Measurements from ENCODE around the gene TAF10. TPM values are rescaled to one million over a fixed set of nuclear protein-coding genes. Genes with fewer than 3 reads are reported as not detected.

TAF10 gene
- total RNA-seq, 4 donors from 2014 or later = 49.8 to 77.8 (median 65.7) TPM

DNA sequence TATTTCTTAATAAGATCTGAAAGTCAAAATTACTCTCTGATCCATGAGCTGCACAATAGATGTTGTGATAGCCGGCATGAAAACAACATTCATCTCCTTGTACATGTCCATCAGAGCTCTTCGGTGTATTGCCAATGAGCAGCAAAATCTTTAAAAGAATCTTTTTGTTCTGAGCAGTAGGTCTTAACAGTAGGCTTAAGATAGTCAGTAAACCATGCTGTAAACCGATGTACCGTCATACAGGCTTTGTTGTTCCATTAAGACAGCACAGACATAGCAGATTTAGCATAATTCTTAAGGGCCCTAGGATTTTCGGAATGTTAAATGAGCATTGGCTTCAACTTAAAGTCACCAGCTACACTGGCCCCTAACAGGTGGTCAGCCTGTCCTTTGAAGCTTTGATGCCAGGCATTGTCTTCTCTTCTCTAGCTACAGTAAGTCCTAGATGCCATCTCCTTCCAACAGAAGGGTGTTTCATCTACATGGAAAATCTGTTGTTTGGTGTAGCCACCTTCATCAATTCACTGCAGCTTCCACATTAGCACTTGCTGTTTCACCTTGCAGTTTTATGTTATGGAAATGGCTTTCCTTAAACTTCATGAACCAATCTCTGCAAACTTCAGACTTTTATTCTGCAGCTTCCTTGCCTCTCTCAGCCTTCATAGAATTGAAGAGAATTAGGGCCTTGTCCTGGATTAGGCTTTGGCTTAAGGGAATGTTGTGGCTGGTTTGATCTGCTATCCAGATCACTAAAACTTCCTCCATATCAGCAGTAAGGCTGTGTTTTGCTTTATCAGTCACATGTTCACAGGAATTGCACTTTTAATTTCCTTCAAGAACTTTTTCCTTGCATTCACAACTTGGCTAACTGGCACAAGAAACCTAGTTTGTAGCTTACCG is 37.0 kb downstream of the TAF10 start:
- no peak overlapping the region for H3K4me3 ChIP-seq
- ATAC-seq (no peak), DNase-seq (no peak)
- peaks cover 0 to 3% of the 10 kb centered on the region in 2 donors for H3K36me3 ChIP-seq
- intact Hi-C loops (cut with DNase I; ENCODE audit: low total_unique reads) (no loop called here), in situ Hi-C loops (cut with MboI; ENCODE audit: low sequenced_read_pairs in 4 of 4) (no loop called here)
- peaks cover 6 to 9% of the 10 kb centered on the region in 2 donors for H3K4me1 ChIP-seq
- no peak for TF ChIP-seq CTCF (IDR thresholded peaks at IDR 0.05 in 4 of 5, conservative IDR thresholded peaks at IDR 0.05 in 1 of 5)
- no peak for TF ChIP-seq POLR2A (IDR thresholded peaks at IDR 0.05)
- H3K27me3 ChIP-seq = no peaks in the 10 kb centered on the region
- H3K9me3 ChIP-seq = no peaks in the 10 kb centered on the region
- H3K27ac ChIP-seq = no peak overlapping the region

- no peaks in the 10 kb centered on the region for H3K9me3 ChIP-seq
- H3K36me3 ChIP-seq = peaks cover 0 to 3% of the 10 kb centered on the region in 2 donors
- ATAC-seq (no peak), DNase-seq (no peak)
- no peak overlapping the region for H3K4me3 ChIP-seq
- H3K27me3 ChIP-seq = no peaks in the 10 kb centered on the region
- peak overlapping the region in 2 of 4 donors; percentile 80 to 86 for H3K27ac ChIP-seq
- H3K4me1 ChIP-seq = peaks cover 24 to 27% of the 10 kb centered on the region in 2 donors
- TF ChIP-seq POLR2A (IDR thresholded peaks at IDR 0.05) (no peak), CTCF (IDR thresholded peaks at IDR 0.05 in 4 of 5, conservative IDR thresholded peaks at IDR 0.05 in 1 of 5) (no peak)
- in situ Hi-C loops (cut with MboI; ENCODE audit: low sequenced_read_pairs in 4 of 4) (no loop called here), intact Hi-C loops (cut with DNase I; ENCODE audit: low total_unique reads) (no loop called here)
Measured at GRCh38 chr11:6572215-6572614, 39.8 kb downstream of the TAF10 start.

- ATAC-seq = no peak
Measured at GRCh38 chr11:6571434-6572008, 40.5 kb downstream of the TAF10 start.

More at GRCh38 chr11:6571434-6572008, 40.5 kb downstream of the TAF10 start:
- peak overlapping the region in 3 of 4 donors; percentile 74 to 86 (median 80) for H3K27ac ChIP-seq
- intact Hi-C loops (cut with DNase I; ENCODE audit: low total_unique reads) (loop anchor here (1.0 kb wide), 1 partner anchor 31 kb away; no protein-coding TSS in a partner anchor), in situ Hi-C loops (cut with MboI; ENCODE audit: low sequenced_read_pairs in 4 of 4) (no loop called here)
- H3K36me3 ChIP-seq = peaks cover 0 to 3% of the 10 kb centered on the region in 2 donors
- peak overlapping the region in 2 of 4 donors; percentile 8 to 35 for H3K4me3 ChIP-seq
- TF ChIP-seq POLR2A (IDR thresholded peaks at IDR 0.05) = no peak
- TF ChIP-seq CTCF (IDR thresholded peaks at IDR 0.05 in 4 of 5, conservative IDR thresholded peaks at IDR 0.05 in 1 of 5) = no peak
- no peaks in the 10 kb centered on the region for H3K9me3 ChIP-seq
- H3K4me1 ChIP-seq = peaks cover 25 to 26% of the 10 kb centered on the region in 2 donors
- no peak for DNase-seq
- no peaks in the 10 kb centered on the region for H3K27me3 ChIP-seq
